H9 (cell line): ENCODE data around the gene CFAP57. TPM values are rescaled to one million over a fixed set of nuclear protein-coding genes. Genes with fewer than 3 reads are reported as not detected.

Experiments used
- DNase-seq: peaks from one replicate; pipeline ENCODE4 v3.0.0-alpha.2; 2017
- H2AFZ ChIP-seq: one replicate; pipeline ENCODE4 v1.6.1; 2013; ENCODE audit warnings: mild to moderate bottlenecking, low read length, control low read depth, moderate library complexity
- H2AK5ac ChIP-seq: 2 replicates; pipeline ENCODE4 v1.6.1; 2013; ENCODE audit warnings: low read length, control low read depth, mixed read lengths; ENCODE audit not compliant: insufficient read length
- H2BK120ac ChIP-seq: one replicate; pipeline ENCODE4 v1.6.1; 2013; ENCODE audit warnings: low read depth, mild to moderate bottlenecking, low read length, control low read depth, inconsistent platforms; ENCODE audit not compliant: poor library complexity, severe bottlenecking
- H2BK12ac ChIP-seq: 2 replicates; pipeline ENCODE4 v1.6.1; 2013; ENCODE audit warnings: low read length, control low read depth, mixed read lengths, low read depth; ENCODE audit not compliant: insufficient read length
- H2BK15ac ChIP-seq: 2 replicates; pipeline ENCODE4 v1.6.1; 2013; ENCODE audit warnings: low read depth, low read length, control low read depth
- H2BK20ac ChIP-seq: one replicate; pipeline ENCODE4 v1.6.1; 2013; ENCODE audit warnings: low read depth, mild to moderate bottlenecking, low read length, control low read depth, inconsistent platforms; ENCODE audit not compliant: poor library complexity, severe bottlenecking
- H2BK5ac ChIP-seq: 2 replicates; pipeline ENCODE4 v1.6.1; 2013; ENCODE audit warnings: low read length, control low read depth, mixed read lengths; ENCODE audit not compliant: insufficient read length
- H3K14ac ChIP-seq: 2 replicates; pipeline ENCODE4 v1.6.1; 2013; ENCODE audit warnings: low read length, control low read depth; ENCODE audit not compliant: insufficient read depth
- H3K18ac ChIP-seq: 2 replicates; pipeline ENCODE4 v1.6.1; 2013; ENCODE audit warnings: low read depth, mild to moderate bottlenecking, mixed read lengths, low read length, control low read depth; ENCODE audit not compliant: insufficient read length
- H3K23ac ChIP-seq: 2 replicates; pipeline ENCODE4 v1.6.1; 2013; ENCODE audit warnings: low read length, control low read depth, mixed read lengths, low read depth; ENCODE audit not compliant: insufficient read length
- H3K23me2 ChIP-seq: 2 replicates; pipeline ENCODE4 v1.6.1; 2013; ENCODE audit warnings: low read depth, mild to moderate bottlenecking, mixed read lengths, low read length, control low read depth; ENCODE audit not compliant: insufficient read length, poor library complexity, severe bottlenecking
- H3K27ac ChIP-seq: 2 replicates; pipeline ENCODE4 v1.5.1; 2013; ENCODE audit warnings: low read length, control low read depth, mixed read lengths, low read depth; ENCODE audit not compliant: insufficient read length
- H3K27me3 ChIP-seq: 2 replicates; pipeline ENCODE4 v1.6.1; 2013; ENCODE audit warnings: low read length, control low read depth, inconsistent platforms; ENCODE audit not compliant: insufficient read depth
- H3K4ac ChIP-seq: 2 replicates; pipeline ENCODE4 v1.6.1; 2013; ENCODE audit warnings: low read depth, mild to moderate bottlenecking, control low read depth, inconsistent platforms, low read length, moderate library complexity
- H3K4me1 ChIP-seq: 2 replicates; pipeline ENCODE4 v1.6.1; 2013; ENCODE audit warnings: low read length, control low read depth, inconsistent platforms; ENCODE audit not compliant: insufficient read depth
- H3K4me2 ChIP-seq: 2 replicates; pipeline ENCODE4 v1.6.1; 2013; ENCODE audit warnings: low read length, control low read depth, mixed read lengths; ENCODE audit not compliant: insufficient read length, insufficient read depth
- H3K56ac ChIP-seq: 2 replicates; pipeline ENCODE4 v1.6.1; 2013; ENCODE audit warnings: low read depth, mild to moderate bottlenecking, mixed read lengths, low read length, control low read depth; ENCODE audit not compliant: insufficient read length
- H3K79me1 ChIP-seq: 2 replicates; pipeline ENCODE4 v1.6.1; 2013; ENCODE audit warnings: low read depth, mild to moderate bottlenecking, moderate library complexity, low read length, control low read depth, inconsistent platforms; ENCODE audit not compliant: insufficient read depth, poor library complexity, severe bottlenecking
- H3K79me2 ChIP-seq: 2 replicates; pipeline ENCODE4 v1.6.1; 2013; ENCODE audit warnings: low read length, control low read depth, inconsistent platforms; ENCODE audit not compliant: insufficient read depth
- H3K9ac ChIP-seq: 2 replicates; pipeline ENCODE4 v1.6.1; 2013; ENCODE audit warnings: low read length, control low read depth, mixed read lengths; ENCODE audit not compliant: insufficient read length; ENCODE audit errors: extremely low read depth
- H3K9me3 ChIP-seq: one replicate; pipeline ENCODE4 v1.6.1; 2013; ENCODE audit warnings: low read depth, low read length, inconsistent platforms; ENCODE audit not compliant: control insufficient read depth
- H3T11ph ChIP-seq: one replicate; pipeline ENCODE4 v1.6.1; 2013; ENCODE audit warnings: mild to moderate bottlenecking, low read length, control low read depth, inconsistent platforms
- H4K20me1 ChIP-seq: one replicate; pipeline ENCODE4 v1.6.1; 2013; ENCODE audit not compliant: control insufficient read depth, insufficient read length, insufficient read depth
- H4K5ac ChIP-seq: 2 replicates; pipeline ENCODE4 v1.6.1; 2013; ENCODE audit warnings: low read depth, mild to moderate bottlenecking, mixed read lengths, low read length, control low read depth; ENCODE audit not compliant: insufficient read length
- H4K8ac ChIP-seq: replicated peaks from 2 replicates; pipeline ENCODE4 v1.6.1; 2013; ENCODE audit warnings: low read length, control low read depth, mixed read lengths, low read depth; ENCODE audit not compliant: insufficient read length
- H4K91ac ChIP-seq: 2 replicates; pipeline ENCODE4 v1.6.1; 2013; ENCODE audit warnings: low read depth, mild to moderate bottlenecking, moderate library complexity, mixed read lengths, low read length, control low read depth; ENCODE audit not compliant: insufficient read length
- H3K27ac Mint-ChIP-seq, 3 experiments: 2 replicates in 2 of 3; 3 replicates in 1 of 3; pipeline ENCODE4 v1.8.0; 2020 to 2021; ENCODE audit warnings: mixed read lengths in 3 of 3, mild to moderate bottlenecking in 1 of 3, moderate library complexity in 1 of 3
- H3K27me3 Mint-ChIP-seq: 2 replicates; pipeline ENCODE4 v1.8.0; 2021; ENCODE audit warnings: low read depth, mild to moderate bottlenecking, moderate library complexity, mixed read lengths
- H3K36me3 Mint-ChIP-seq, 3 experiments: 2 replicates in 2 of 3; 3 replicates in 1 of 3; pipeline ENCODE4 v1.8.0; 2020 to 2021; ENCODE audit warnings: low read depth in 3 of 3, mixed read lengths in 3 of 3; ENCODE audit not compliant: insufficient read depth in 1 of 3
- H3K4me1 Mint-ChIP-seq, 2 experiments: 2 replicates each; pipeline ENCODE4 v1.8.0; 2020; ENCODE audit warnings: mixed read lengths in 2 of 2
- H3K4me3 Mint-ChIP-seq, 2 experiments: 2 replicates in 1 of 2; 3 replicates in 1 of 2; pipeline ENCODE4 v1.8.0; 2020 to 2021; ENCODE audit warnings: mild to moderate bottlenecking in 2 of 2, mixed read lengths in 2 of 2, moderate library complexity in 1 of 2
- H3K9me3 Mint-ChIP-seq, 2 experiments: 2 replicates in 1 of 2; 3 replicates in 1 of 2; pipeline ENCODE4 v1.8.0; 2020; ENCODE audit warnings: mild to moderate bottlenecking in 2 of 2, mixed read lengths in 2 of 2, moderate library complexity in 1 of 2
- WGBS: extraction: QIAGEN DNeasy Blood & Tissue Kit; methylation state at CpG from one replicate; pipeline ENCODE4 v1.1.7; 2013; ENCODE audit warnings: missing lambda C conversion rate, low lambda C conversion rate, mixed read lengths; ENCODE audit not compliant: insufficient read length; ENCODE audit errors: extremely low coverage; 5-methylcytosine and 5-hydroxymethylcytosine counted together
- total RNA-seq: library from RNA; stranded (reverse); gene quantifications from 2 replicates; pipeline ENCODE4 v1.2.1, GENCODE V29; 2021
- TF ChIP-seq, protein P1 (sequence below): fragments of 200-600 bp; sonication (generic); conservative IDR thresholded peaks from 3 replicates; pipeline ENCODE4 v1.8.0; 2021; ENCODE audit warnings: antibody characterized with exemption, mild to moderate bottlenecking

Gene CFAP57
- total RNA-seq, 1 experiment from 2014 or later = 0.33 TPM

DNA sequence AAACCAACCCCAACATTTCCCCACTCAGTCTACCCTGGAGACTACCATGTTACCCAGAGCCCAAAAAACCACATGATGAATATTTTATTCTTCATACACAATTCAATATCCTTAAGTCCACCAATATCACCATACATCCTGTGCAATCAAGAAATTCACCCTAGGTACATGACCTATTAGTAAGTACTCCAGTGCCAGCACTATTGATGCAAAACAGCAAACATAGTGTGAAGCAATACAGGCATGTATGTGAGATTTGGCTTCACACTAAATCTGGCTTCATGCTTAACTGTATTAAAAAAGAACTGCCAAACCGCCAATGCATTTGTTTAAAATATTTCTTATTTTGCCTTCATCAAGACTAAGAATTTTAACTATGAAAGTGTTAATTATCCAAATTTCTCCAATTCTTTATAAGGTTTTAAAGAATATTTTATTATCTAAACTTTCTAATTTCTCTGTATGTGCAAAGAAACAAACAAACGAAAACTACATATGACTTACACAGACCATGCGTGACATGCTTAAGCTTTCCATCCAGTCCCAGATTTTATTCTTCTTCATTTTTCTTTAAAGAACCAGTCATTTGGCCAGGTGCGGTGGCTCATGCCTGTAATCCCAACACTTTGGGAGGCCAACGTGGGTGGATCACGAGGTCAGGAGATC, 75.3 kb downstream of the CFAP57 start:
- Histone ChIP-seq H3K14ac (no peak overlapping the region), H2BK120ac (no peak overlapping the region), H3K9ac (no peak overlapping the region), H3K4me1 (no peaks in the 10 kb centered on the region), H3K27me3 (no peaks in the 10 kb centered on the region), H2AFZ (no peak overlapping the region), H3K56ac (no peak overlapping the region), H3K23me2 (no peaks in the 10 kb centered on the region), H4K5ac (no peak overlapping the region), H2BK15ac (no peak overlapping the region), H2BK5ac (no peak overlapping the region), H3K4ac (no peak overlapping the region), H2BK20ac (no peak overlapping the region), H4K20me1 (no peaks in the 10 kb centered on the region), H4K91ac (no peak overlapping the region), H3K9me3 (peaks cover 22% of the 10 kb centered on the region), H2BK12ac (no peak overlapping the region), H3K79me2 (no peaks in the 10 kb centered on the region), H3K79me1 (no peaks in the 10 kb centered on the region), H3K4me2 (no peak overlapping the region), H4K8ac (no peak overlapping the region), H3K27ac (no peak overlapping the region), H3K18ac (no peak overlapping the region), H3T11ph (no peak overlapping the region), H2AK5ac (no peak overlapping the region), H3K23ac (no peak overlapping the region)
- TF ChIP-seq, protein P1, sequence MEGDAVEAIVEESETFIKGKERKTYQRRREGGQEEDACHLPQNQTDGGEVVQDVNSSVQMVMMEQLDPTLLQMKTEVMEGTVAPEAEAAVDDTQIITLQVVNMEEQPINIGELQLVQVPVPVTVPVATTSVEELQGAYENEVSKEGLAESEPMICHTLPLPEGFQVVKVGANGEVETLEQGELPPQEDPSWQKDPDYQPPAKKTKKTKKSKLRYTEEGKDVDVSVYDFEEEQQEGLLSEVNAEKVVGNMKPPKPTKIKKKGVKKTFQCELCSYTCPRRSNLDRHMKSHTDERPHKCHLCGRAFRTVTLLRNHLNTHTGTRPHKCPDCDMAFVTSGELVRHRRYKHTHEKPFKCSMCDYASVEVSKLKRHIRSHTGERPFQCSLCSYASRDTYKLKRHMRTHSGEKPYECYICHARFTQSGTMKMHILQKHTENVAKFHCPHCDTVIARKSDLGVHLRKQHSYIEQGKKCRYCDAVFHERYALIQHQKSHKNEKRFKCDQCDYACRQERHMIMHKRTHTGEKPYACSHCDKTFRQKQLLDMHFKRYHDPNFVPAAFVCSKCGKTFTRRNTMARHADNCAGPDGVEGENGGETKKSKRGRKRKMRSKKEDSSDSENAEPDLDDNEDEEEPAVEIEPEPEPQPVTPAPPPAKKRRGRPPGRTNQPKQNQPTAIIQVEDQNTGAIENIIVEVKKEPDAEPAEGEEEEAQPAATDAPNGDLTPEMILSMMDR = no peak
- peaks cover 67 to 73% of the 10 kb centered on the region in 2 experiments for H3K9me3 Mint-ChIP-seq
- no peak overlapping the region for H3K27ac Mint-ChIP-seq
- H3K36me3 Mint-ChIP-seq = peaks cover 9 to 19% (median 14%) of the 10 kb centered on the region in 3 experiments
- H3K27me3 Mint-ChIP-seq = peaks cover 6% of the 10 kb centered on the region; the same call in 1 of the 2 replicates
- DNase-seq = no peak
- H3K4me1 Mint-ChIP-seq = no peaks in the 10 kb centered on the region
- no CpG with 5 or more reads among the region's 6 CpGs for WGBS
- no peak overlapping the region for H3K4me3 Mint-ChIP-seq
